ENCODE data around the gene MOXD1. TPM values are rescaled to one million over a fixed set of nuclear protein-coding genes. Genes with fewer than 3 reads are reported as not detected.
"Not testable (repeated sequence)": the region's sequence is repeated elsewhere in the genome, so short reads cannot be mapped to it uniquely, and the experiment has no call there.

MOXD1 gene
- total RNA-seq, 1 donor from 2014 or later = not detected

DNA sequence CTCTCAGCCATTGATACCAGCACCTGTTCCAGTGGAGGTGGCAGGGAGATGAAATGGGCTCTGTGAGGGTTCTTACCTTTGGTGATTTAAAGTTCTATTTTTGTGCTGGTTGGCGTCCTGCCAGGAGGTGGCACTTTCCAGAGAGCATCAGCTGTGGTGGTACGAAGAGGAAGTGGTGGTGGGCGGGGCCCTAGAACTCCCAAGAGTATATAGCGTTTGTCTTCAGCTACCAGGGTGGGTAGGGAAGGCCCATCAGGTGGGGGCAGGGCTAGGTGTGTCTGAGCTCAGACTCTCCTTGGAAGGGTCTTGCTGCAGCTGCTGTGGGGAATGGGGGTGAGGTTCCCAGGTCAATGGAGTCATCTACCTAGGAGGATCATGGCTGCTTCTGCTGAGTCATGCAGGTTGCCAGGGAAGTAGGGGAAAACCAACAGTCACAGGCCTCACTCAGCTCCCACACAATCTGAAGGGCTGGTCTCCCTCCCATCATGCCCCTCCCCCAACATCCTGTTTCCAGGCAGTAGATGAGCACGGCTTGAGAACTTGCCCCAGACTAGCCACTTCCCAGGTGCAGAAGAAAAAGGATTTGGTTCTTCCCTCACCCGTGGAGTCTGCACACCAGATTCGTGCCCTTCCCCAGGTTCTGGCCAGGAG, 46.6 kb downstream of the MOXD1 start:
- intact Hi-C loops (cut with micrococcal nuclease) = no loop called here

DNA sequence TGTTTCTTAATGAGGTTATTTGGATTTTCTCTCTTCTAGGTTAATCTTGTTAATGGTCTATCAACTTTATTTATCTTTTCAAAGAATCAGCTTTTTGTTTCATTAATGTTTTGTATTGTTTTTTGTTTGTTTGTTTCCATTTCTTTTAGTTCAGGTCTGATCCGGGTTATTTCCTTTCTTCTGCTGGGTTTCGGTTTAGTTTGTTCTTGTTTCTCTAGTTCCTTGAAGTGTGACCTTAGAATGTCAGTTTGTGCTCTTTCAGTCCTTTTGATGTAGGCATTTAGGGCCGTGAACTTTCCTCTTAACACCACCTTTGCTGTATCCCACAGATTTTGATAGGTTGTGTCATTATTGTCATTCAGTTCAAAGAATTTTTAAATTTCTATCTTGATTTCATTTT, 49.3 kb downstream of the MOXD1 start:
- intact Hi-C loops (cut with micrococcal nuclease) = not testable (repeated sequence)

DNA sequence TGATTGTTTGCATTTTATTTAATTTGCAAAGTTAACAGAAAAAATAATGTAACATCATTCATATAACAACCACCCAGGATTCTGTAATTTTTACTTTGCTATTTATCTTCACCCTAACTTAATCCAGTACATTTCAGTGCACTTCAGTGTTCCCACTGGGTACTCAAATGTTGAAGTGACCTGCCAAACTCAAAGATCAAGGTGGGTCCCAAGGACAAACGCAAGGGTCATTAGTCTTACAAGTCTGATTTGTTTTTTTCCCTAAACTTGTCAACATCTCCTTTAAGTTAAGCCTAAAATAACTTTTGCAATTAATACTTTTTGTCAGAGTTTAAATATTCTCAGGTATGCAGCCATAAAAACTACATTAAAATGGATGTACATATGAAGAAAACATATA, 53.0 kb downstream of the MOXD1 start:
- intact Hi-C loops (cut with micrococcal nuclease) = no loop called here

DNA sequence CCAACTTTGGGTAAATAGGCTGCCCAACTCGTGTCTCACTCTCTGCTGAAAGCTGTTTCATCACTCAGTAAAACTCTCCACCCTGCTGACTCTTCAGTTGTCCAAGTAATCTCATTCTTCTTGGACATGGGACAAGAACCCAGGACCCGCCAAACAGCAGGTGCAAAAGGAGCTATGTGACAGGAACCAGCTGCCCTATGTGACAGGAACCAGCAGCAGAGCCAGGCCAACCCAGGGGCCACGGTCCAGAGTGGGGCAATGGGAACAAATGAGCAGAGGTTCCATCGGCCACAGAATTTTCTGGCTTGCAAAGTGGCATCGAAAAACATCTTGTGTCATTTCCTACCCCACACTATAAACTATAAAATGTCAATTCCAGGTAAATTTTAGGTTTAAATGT, 56.5 kb downstream of the MOXD1 start:
- intact Hi-C loops (cut with micrococcal nuclease) = no loop called here

DNA sequence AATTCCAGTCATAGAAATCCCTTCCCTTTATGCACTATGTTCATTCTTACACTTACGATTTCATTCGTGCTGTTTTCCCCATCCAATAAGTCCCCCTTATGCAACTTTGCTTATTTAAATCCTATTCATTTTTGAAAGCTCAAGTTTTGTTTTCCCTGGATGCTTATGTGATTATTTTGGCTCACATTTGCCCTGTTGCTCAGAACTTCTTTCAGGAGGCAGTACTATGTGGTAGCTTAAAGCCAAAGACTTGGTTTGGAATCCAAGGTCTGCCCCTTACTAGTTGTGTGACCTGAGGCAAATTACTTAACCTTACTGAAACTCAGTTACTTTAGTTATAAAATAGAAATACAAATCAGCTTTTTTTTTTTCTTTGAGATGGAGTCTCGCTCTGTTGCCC, 59.6 kb downstream of the MOXD1 start:
- intact Hi-C loops (cut with micrococcal nuclease) = no loop called here

DNA sequence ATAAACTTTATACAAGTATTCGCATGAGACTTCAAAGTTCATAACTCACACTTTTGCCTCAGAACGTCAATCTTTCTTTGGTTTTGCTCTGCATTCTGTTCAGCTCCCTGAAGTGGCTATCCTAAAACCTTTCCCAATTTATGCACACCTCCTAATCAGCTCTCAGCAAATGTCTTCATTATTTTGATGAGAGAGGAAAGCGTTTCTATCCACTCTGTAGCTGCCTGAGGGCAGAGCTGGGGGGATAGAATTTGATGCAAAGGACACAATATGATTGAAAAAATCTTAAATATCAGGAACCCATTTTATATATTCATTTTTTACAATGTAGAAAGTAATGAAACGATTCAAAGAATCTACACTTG, 66.8 kb downstream of the MOXD1 start:
- intact Hi-C loops (cut with micrococcal nuclease) = loop anchor here (5.0 kb wide), 1 partner anchor 172 kb away; no protein-coding TSS in a partner anchor

DNA sequence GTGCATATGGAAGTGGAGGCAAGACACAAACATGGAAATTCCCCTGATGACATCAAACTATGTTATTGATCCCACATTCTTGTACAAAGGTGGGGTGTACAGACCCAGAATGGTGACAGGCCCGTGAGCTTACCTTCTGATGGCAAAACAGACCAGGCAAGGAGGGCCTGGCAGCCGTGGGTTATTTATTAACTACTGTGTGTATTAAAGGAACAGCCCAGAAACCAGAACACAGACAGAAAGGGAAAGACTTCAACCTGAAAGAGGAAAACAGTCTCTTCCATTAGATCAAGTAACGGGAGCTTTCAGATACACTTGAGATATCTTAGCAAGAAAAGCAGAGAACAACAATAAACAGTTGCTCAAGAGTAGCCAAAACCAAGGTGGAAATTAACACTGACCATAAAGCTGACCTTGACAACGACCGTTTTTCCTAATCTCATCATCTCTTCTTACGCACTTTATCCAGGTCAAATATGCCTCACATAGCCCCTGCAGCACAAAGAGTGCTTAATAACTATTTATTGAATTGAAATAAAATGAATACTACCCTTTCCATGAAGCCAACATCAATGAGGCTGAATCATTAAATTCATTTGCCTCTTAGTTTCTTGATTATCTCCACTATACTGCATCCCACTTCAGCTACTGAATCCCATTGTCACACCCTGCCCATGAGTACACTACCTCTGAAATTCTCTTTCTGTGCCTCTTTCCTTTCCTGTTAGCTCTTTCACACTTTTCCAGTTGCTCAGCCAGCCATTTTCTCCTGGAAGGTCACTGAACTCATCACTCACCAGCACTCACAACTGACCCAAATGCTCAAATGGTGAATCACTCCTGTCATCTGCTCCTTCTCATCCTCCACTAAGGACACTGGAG, 67.4 kb downstream of the MOXD1 start:
- intact Hi-C loops (cut with micrococcal nuclease) = loop anchor here (5.0 kb wide), 1 partner anchor 172 kb away; no protein-coding TSS in a partner anchor

DNA sequence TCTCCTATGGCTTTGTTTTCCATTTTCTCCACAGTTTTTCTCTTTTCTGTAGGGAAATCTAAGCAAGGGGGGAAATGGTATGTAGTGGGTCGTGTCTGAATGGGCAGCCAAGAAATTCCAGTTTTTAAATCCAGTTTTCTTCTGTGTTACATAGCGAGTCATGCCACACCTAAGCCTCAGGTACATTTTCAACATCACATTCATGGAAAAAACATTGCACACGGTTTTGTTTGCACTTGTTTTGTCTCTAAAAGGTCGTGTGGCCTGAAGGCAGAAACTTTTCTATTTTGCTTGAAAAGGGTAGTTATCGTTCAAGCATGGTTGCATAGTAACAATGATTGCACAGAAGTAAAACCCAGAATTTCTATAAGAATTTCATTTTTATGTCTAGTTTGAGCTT, 70.5 kb downstream of the MOXD1 start:
- intact Hi-C loops (cut with micrococcal nuclease) = loop anchor here (5.0 kb wide), 1 partner anchor 168 kb away; no protein-coding TSS in a partner anchor

DNA sequence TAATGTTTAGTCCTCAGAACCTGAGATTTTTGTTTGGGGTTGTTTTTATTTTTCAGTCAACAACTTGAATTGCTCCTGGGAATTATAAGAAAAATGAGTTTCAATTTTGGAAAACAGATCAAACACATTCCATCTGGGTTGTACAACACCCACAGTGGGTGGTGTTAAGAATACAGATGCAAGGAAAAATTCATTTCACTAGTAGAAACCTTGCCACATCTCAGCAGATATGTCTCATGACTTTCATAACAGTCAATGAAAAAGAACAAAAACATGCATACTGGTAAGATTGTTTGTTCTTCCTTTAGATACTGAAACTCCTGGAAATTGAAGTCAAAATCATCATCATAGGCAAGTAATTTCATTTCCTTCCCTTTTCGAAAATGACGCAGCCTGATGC, 78.9 kb downstream of the MOXD1 start:
- intact Hi-C loops (cut with micrococcal nuclease) = no loop called here

DNA sequence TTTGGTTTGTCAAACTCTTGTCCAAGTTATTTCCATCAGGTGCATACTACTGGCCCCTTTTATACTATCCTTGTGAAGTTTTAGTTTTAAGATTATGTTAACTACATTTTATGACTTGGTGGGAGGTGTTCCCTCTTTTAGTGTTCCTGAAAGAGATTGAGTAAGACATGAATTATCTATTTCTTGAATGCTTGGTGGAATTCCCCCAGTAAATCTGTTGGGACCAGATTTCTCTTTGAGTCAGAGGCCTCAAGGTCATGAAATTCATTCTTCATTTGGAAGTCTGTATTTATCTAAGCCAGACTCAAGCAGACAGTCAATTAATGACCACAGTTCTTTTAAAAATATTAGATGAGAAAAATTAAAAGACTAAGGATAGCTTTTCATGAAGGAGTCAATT, 81.3 kb downstream of the MOXD1 start:
- intact Hi-C loops (cut with micrococcal nuclease) = no loop called here

DNA sequence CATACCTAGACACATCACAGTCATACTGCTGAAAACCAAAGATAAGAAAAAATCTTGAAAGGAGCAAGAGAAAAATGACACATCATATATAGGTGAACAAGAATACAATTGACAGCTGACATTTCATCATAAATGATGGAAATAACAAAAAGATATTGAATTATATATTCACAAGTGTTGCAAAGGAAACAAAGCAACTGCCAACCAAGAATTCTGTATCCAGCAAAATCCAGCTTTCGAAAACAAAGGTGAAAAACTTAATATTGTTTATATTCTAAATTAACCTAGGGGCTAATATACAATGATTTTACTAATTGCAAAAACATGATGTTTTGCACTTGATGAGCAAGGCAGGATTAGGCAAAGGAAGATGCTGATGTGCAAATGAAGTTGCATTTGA, 84.3 kb downstream of the MOXD1 start:
- intact Hi-C loops (cut with micrococcal nuclease) = no loop called here

DNA sequence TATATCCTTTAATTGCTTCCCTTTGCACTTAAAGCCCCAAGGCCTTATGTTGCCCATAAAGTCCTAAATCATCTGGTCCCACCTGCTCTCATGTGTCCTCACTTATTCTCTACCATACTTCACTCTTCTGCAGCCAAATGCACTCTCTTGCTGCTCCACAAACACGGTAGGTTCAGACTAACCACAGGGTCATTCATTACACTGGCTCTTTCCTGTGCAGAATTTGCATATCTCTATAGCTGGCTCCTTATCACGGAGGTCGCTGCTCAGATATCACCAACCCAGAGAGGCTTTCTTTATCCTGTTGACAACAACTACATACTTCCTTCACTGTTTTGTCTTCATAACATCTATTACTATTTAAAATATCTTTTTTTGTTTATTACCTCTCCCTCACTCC, 86.8 kb downstream of the MOXD1 start:
- intact Hi-C loops (cut with micrococcal nuclease) = no loop called here

DNA sequence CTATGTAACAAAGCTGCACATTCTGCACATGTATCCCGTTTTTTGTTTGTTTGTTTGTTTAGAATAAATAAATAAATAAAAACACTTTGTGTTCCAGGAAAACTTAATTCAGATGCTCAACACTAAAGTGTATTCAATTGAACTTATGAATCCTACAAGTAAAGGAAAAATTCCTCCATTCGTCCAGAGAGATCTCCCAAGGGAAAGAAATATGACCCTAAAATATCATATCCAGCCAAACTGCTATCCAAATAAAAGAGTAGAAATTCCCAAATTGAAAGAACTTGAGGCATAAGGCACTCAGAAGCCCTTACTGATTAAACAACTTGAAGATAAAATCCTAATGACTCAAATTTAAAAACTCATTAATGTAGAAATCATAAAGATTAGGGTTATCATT, 90.4 kb downstream of the MOXD1 start:
- intact Hi-C loops (cut with micrococcal nuclease) = no loop called here

DNA sequence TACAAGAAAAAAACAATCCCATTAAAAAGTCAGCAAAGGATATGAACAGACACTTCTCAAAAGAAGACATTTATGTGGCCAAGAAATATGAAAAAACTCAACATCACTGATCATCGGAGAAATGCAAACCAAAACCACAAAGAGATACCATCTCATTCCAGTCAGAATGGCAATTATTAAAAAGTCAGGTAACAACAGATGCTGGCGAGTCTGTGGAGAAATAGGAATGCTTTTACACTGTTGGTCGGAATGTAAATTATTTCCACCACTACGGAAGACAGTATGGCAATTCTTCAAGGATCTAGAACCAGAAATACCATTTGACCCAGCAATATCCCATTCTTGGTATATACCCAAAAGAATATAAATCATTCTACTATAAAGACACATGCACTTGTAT, 91.1 kb downstream of the MOXD1 start:
- intact Hi-C loops (cut with micrococcal nuclease) = not testable (repeated sequence)

DNA sequence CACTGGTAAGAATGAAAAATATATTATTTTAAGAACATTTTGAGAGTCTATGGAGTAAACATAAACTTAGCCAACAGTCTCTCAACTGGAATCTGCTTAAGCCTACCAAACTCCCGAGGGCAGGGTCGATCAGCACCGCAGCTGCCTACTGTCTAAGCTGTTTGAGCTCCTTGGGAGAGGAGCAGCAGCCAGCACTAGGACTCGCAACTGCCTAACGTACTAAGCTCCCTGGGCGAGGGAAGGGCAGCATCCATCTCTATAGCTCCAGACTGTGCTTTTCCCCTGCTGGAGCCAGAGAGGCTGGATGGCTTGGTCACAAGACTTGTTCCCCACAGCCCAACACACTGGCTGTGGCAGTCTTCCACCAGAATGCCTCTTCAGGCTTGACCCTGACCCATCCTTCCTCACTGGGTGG, 96.4 kb downstream of the MOXD1 start:
- intact Hi-C loops (cut with micrococcal nuclease) = no loop called here

DNA sequence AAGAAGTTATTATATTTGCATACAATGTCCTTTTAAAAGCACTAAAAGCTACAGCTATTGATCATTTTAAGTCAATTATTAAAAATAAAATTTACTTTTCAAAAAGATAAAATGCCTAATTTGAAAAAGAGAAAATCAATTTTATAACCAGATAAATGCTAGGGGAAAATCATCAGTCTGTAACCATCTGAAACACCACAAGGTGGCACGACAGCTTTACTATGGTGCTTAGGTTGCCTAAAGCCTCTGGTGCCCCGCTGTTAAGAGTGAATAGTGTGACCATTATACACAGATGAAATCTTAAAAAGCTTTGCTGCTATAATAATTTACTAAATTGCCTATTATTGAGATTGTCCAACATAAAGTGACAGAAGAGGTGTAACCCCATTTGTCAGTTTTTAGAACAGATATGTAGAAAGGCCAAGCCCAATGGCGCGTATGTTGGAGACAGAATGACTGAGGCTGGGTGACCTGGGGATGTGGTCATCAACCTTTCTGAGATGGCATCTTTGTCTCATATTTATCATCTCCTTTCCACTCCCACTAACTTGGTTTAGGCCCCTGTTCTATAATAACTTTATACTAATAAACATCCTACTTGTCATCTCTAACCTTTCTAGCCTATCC, 100.8 kb downstream of the MOXD1 start:
- intact Hi-C loops (cut with micrococcal nuclease) = loop anchor here (1.0 kb wide), 1 partner anchor 184 kb away; no protein-coding TSS in a partner anchor

DNA sequence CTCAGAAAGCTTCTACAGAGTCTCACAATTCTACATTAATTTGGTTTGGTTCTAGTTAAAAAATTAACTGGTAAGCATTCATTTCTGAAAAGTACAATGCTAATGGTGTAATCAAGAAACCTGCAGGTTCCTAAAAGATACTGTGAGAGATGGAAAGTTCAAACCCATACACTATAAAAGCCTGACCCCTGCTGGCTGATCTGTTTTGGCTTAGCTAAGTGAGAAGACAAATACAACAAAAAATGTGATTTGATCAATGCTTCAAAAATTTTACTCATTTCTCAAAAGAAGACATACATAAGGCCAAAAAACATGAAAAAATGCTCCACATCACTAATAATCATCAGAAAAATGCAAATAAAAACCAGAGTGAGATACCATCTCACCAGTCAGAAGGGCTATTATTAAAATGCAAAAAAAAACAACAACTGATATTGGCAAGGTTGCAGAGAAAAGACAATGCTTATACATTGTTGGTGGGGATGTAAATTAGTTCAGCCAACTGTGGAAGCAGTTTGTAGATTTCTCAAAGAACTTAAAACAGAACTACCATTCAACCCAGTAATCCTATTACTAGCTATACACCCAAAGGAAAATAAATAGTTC, 102.8 kb downstream of the MOXD1 start:
- intact Hi-C loops (cut with micrococcal nuclease) = loop anchor here (1.0 to 2.0 kb wide), 2 partner anchors 19 to 382 kb away; no protein-coding TSS in a partner anchor

DNA sequence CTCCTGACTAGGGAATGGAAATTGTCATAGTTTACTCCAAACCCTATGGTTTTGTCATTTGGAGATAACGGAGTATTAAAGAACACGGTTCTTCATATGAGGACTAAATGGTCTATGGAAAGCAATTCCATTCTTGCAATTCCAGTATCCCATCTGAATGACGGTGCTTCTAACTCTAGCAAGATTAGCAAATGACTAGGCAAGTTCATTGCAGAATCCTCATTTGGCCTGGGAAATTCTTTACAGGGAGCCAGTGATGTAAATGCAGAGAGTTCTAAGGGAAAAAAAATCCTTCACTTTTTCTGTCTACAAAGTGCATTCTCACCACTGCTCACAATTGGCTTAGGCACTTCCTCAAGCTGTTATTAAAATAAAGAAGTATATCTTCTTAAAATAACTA, 111.5 kb downstream of the MOXD1 start:
- intact Hi-C loops (cut with micrococcal nuclease) = no loop called here

DNA sequence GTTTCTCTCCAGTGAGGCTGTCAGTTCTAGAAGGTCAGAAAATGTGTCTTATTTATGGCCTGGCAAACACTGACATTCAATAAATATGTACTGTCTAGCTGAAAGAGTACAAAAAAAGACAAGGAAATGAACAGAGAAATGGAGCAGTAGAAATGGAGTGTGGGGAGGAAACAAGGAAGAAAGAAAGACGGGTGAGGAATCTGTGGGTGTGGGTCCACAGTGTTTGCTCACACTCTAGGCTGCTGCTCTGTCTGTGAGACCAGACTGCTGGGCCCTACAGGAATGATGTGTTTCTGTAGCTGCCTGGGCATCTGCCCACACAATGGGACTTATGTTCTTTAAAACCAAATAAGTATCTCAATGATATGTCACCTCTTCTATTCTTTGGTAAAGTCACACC, 114.2 kb downstream of the MOXD1 start:
- intact Hi-C loops (cut with micrococcal nuclease) = no loop called here

DNA sequence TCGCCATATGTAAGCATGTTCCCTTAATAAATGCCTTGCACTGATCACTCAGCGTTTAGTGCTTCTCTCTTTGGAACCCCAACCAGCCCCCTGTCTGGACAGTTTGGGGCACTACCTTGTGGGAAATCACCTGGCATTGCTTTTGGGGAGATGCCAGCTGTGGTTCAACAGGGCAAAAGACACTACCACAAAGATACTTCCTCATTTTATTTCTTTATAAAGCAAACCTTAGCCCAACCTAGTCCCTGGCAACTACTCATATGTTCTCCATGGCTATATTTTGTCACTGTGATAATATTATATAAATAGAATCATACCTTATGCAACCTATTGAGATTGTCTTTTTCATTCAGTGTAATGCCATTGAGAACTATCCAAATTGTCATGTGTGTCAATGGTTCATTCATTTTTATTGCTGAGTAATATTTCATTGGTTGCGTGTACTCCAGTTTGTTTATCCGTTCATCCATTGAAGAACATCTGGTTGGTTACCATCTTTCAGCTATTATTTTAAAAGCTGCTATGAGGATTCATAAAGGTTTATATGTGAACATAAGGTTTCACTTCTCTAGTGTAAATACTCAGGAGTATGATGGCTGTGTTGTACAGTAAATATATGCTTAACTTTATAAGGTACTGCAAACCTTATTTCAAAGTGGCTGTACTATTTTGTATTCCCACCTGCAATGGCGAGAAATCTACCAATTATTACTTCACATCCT, 114.8 kb downstream of the MOXD1 start:
- intact Hi-C loops (cut with micrococcal nuclease) = no loop called here
